ENCODE measurements around the gene GASK1A.
A peak's percentile ranks its signal among the peaks of the same experiment; 100 is the strongest.
"Not testable (repeated sequence)": the region's sequence is repeated elsewhere in the genome, so short reads cannot be mapped to it uniquely, and the experiment has no call there.

The GASK1A gene

GRCh38 chr3:42979044-42979972, at the start of gene GASK1A:
GASK1A (plus strand) TSS chr3:42979311; CDS start chr3:42979643, 332 bp downstream.
- DNase-seq (ENCODE audit: low read depth in 2 of 2): peak in 1 of 2 donors; percentile 5

DNA sequence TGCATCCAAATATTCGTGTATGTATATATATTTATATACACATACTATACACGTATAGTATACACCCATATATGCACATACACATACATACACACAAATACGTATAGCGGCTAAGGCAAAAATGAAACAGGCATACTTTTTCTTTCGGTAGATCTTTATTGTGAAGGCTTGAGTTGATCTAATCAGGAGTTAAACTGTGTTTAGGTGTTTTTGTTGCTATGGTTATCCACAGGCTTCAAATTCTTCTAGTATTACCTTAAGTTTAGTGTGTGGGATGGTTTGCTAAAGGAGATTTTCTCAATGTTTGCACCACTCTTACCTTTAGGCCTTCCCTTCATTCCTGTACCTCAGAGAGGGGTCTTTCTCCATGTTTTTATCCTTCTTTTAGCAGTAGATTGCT, 45.0 kb upstream of the GASK1A start:
- DNase-seq (ENCODE audit: low read depth in 2 of 2): no peak

DNA sequence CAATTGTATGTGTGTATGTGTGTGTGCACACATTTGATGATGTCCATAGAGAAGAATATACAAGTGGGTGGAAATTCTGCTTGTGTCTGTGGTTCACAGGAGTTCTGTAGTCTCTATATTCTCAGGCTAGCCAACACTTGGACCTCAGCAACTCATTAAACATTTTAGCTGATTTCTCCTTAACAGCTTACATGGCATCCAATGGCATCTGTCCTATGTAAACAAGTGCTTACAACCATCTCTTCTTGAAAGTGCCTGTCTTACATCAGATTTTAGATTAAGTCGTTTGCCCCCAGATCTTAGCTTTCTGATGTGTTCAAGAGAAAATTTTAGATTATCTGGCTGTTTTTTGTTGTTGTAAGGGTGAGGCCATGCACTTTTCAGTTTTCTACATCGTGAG, 44.2 kb upstream of the GASK1A start:
- no peak for DNase-seq (ENCODE audit: low read depth in 2 of 2)

GRCh38 chr3:42935472-42935871, 43.6 kb upstream of the GASK1A start:
- no peak for DNase-seq (ENCODE audit: low read depth in 2 of 2)

DNA sequence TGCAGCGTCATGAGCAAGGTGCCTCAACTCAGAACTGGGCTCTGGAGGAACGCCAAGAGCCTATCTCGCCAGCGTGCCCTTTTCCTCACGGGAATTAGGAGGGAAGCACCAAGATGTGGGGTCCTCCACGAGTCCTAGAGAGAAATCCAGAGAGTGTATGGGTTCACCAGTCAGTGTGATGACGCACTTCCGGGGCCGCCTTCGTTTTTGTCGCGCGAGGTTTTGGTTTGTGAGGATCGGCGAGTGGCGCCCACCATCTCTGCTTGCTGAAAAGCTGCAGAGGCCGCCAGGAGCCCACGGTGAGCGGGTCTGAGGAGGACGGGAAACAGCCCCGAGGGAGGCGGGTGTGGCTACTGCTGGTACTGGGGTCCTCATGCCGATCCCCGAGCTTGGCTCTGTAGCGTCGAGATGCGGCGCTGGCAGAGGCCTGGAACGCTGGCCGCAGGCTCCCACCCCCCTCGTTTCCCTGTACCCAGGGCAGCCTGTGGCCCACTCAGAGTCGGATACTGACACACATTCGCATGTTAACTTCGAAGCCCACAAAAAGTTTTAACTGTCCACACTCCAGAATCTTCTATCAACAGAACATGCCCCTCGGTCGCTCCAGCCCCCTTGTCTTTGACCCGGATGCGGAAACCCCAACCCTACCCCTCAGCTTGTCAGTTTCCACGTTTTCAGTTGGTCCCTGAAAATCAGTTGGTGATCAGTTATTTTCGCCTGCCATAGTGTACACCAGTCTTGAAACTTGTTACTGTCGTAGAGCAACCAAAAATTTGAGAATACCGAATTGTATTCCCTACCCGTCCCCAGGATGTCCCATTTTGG, 42.7 kb upstream of the GASK1A start:
- DNase-seq (ENCODE audit: low read depth in 2 of 2): no peak

GRCh38 chr3:42937334-42937733, 41.8 kb upstream of the GASK1A start:
- DNase-seq (ENCODE audit: low read depth in 2 of 2): no peak

DNA sequence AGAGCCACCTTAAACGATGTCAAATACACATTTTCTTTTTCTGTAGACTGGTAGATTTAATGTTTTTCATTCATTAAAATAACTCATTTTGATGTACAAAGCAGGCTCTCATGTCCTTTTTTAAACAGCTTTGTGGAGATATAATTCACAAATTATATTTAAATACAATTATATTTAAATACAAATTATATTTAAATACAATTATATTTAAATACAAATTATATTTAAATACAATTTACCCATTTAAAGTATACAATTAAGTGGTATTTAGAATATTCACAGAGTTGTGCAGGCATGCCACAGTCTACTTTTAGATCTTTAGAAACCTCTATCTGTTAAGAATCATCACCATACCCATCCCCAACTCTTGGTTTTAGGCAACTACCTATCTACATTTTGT, 36.4 kb upstream of the GASK1A start:
- DNase-seq (ENCODE audit: low read depth in 2 of 2): no peak

- DNase-seq (ENCODE audit: low read depth in 2 of 2): no peak
Observed at GRCh38 chr3:42946050-42946449, 33.1 kb upstream of the GASK1A start.

DNA sequence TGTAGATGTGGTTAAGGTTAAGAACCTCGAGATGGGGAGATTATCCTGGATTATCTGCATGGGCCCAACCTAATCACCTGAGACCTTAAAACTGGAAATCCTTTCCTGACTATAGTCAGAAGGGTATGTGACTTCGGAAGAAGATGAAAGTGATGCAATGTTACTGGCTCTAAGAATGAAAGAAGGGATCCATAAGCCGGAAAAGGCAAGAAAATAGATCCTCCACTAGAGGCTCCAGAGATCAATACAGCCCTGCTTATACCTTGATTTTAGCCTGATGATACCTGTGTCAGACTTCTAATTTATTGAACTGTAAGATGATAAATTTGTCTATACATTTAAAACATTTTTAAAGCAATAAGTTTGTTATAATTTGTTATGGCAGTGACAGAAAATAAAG, 21.5 kb upstream of the GASK1A start:
- DNase-seq (ENCODE audit: low read depth in 2 of 2): no peak

DNA sequence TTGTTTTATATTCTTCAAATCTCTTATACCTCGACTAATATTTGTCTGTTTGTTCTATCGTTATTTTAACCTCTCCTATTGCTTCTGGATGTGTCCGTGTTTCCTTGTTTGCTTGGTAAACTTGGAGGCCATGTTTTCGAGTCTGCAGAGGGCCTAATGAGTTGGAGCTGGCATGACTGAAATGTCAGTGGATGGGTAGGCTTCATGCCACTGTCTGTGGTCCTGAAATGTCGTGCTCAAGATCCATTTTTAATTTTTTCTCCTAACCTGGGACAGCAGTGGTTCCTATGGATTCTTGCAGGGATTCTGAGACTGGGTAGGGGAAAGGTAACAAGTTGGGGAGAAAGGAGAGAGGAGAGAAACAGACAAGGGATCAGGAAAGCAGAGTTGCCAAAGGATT, 18.8 kb upstream of the GASK1A start:
- no peak for DNase-seq (ENCODE audit: low read depth in 2 of 2)

DNA sequence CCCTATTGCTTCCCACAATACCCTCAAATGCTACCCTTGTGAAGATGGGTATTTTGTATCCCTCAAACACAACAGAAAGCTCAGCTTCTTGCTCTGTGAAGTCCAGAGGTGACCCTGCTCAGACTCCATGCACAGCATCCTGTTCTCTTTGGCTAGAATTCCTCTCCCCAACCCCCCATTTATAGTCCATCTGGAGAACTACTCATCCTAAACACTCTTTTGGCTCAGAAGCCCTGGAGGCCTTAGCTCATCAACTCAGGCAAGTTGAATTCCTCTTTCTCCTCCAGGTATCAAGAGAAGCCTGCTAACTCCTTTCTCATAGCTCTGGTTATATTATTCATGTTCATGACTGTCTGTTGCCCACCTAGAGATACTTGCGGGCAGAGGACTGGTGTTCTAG, 18.3 kb upstream of the GASK1A start:
- DNase-seq (ENCODE audit: low read depth in 2 of 2): no peak

DNA sequence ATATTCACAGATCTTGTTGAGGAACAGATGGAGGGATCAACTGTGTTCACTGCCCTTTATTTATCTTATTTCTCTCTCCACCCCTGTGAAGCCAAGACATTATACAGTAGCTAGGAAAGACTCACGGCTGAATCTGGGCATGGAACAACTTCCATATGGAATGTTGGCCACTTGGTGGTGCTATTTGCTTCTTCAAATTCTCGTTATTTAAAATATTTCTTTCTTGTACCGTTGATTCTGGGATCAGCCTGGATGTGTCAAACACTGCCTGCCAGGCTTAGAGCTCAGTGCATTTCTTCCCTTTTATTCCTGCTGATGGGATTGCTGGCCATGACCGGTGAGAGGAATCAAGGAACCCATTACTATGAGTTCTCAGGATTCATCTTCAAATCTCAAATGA, 17.5 kb upstream of the GASK1A start:
- DNase-seq (ENCODE audit: low read depth in 2 of 2): no peak

DNA sequence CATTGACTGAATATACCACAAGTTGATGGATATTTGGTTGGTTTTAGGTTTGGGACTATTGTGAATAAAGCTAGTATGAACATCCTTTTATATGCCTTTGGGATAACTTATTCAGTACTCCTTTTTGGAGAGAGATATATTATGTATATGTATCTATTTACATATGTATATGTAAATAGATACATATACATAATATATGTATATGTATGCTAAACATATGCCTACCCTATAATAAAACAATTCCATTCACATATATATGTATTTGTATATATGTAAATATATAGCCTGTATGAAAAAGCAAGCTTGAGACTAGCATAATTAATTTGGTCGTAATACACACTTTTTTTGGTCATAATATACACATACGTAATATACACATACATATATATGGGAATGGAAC, 15.8 kb upstream of the GASK1A start:
- DNase-seq (ENCODE audit: low read depth in 2 of 2): no peak

DNA sequence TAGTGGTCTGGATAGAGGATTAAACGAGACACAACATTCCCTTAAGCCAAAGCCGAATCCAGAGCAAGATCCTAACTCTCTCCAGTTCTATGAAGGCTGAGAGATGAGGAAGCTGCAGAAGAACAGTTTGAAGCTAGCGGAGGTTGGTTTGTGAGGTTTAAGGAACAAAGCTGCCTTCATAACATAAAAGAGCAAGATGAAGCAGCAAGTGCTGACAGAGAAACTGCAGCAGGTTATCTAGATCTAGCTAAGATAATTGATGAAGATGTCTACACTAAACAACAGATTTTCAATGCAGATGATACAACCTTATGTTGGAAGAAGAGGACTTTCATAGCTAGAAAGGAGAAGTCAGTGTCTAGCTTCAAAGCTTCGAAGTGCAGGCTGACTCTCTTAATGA, 14.8 kb upstream of the GASK1A start:
- no peak for DNase-seq (ENCODE audit: low read depth in 2 of 2)

GRCh38 chr3:42970557-42970956, 8.6 kb upstream of the GASK1A start:
- DNase-seq (ENCODE audit: low read depth in 2 of 2): no peak

- no peak for DNase-seq (ENCODE audit: low read depth in 2 of 2)
Observed at GRCh38 chr3:42970976-42971772, 7.9 kb upstream of the GASK1A start.

DNA sequence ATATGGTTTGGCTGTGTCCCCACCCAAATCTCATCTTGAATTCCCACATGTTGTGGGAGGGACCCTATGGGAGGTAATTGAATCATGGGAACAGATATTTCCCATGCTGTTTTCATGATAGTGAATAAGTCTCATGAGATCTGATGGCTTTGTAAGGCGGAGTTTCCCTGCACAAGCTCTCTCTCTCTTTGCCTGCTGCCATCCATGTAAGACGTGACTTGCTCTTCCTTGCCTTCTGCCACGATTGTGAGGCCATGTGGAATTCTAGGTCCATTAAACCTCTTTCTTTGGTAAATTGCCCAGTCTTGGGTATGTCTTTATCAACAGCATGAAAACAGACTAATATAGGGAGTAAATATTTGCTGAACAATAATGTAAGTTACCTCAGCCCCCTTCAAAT, 4.2 kb upstream of the GASK1A start:
- not testable (repeated sequence) for DNase-seq (ENCODE audit: low read depth in 2 of 2)

DNA sequence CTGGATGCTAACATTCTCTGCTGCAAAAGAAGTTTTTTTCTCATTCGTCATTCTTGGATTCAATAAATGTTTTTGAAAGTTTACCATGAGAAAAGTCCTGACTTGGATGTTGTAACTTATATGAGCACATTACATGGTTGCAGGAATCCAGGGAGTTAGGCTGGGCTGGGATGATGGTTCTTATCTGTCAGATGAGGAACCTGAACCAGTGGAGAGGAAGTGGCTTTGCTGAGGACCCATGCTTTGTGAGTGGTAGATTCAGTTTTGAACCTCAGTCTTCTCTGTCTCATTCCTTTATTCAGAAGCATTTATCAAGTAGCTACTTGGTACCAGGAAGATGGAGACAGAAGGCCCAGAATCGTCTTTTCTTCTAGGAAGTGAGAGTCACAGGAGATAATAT, 3.7 kb upstream of the GASK1A start:
- no peak for DNase-seq (ENCODE audit: low read depth in 2 of 2)

GRCh38 chr3:42975955-42976354, 3.2 kb upstream of the GASK1A start:
- DNase-seq (ENCODE audit: low read depth in 2 of 2): no peak

DNA sequence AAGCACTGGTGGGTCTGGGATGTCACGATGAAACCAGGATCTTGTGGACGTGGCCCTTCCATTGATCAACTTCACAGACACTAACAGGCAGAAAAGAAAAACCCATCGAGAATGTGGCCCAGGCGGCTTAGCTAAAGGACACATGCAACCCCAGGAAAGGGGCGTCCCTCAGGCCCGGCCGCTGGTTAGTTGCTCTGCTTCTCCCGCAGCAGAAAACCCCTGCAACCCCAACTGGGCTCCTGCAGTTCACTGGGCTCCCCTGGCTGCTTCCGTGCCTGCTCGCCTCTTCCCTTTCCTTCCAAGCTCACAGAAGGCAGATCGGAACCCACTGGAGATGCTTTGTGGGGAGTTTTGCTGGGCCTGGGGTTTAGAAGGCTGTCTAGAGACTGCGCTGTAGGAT, 1.1 kb downstream of the GASK1A start:
- no peak for DNase-seq (ENCODE audit: low read depth in 2 of 2)

- no peak for DNase-seq (ENCODE audit: low read depth in 2 of 2)
Observed at GRCh38 chr3:42980909-42981308, 1.8 kb downstream of the GASK1A start.
